ENCODE data around the gene SEC61A1.

GRCh38 chr3:128051459-128051836 lies 789 bp upstream of the SEC61A1 start:
- no peak for TF ChIP-seq EZH2phosphoT487 (IDR thresholded peaks at IDR 0.05; ENCODE audit: low read depth)
- TF ChIP-seq CTCF (IDR thresholded peaks at IDR 0.05; ENCODE audit: low read depth, low read length): no peak

Data from OCI-LY3 (cell line).